HEK293 (cell line): ENCODE results near the gene HOXC5.

Experiments
- GLIS1 ChIP-seq: fragments of 450-650 bp; formaldehyde crosslinking; IDR thresholded peaks from 2 replicates; pipeline ENCODE4 v1.5.1; 2016; ENCODE audit warnings: missing biosample characterization, missing genetic modification characterization
- HOXA7 ChIP-seq: sonication (generic); formaldehyde crosslinking; IDR thresholded peaks from 2 replicates; pipeline ENCODE4 v1.8.1; 2022; ENCODE audit warnings: missing genetic modification reagents, borderline replicate concordance
- MYNN ChIP-seq: fragments of 450-650 bp; formaldehyde crosslinking; IDR thresholded peaks from 2 replicates; pipeline ENCODE4 v1.5.1; 2016; ENCODE audit warnings: missing biosample characterization, missing genetic modification characterization, borderline replicate concordance
- MZF1 ChIP-seq: fragments of 450-650 bp; formaldehyde crosslinking; IDR thresholded peaks from 2 replicates; pipeline ENCODE4 v1.5.1; 2017; ENCODE audit warnings: missing biosample characterization, missing genetic modification characterization, borderline replicate concordance
- OVOL3 ChIP-seq: fragments of 450-650 bp; formaldehyde crosslinking; IDR thresholded peaks from 2 replicates; pipeline ENCODE4 v1.5.1; 2016; ENCODE audit warnings: missing biosample characterization, missing genetic modification characterization
- REPIN1 ChIP-seq: fragments of 450-650 bp; formaldehyde crosslinking; IDR thresholded peaks from 2 replicates; pipeline ENCODE4 v1.5.1; 2017; ENCODE audit warnings: missing biosample characterization, missing genetic modification characterization, low read depth
- SALL2 ChIP-seq: fragments of 450-650 bp; formaldehyde crosslinking; IDR thresholded peaks from 2 replicates; pipeline ENCODE4 v1.5.0; 2017; ENCODE audit warnings: missing biosample characterization, mild to moderate bottlenecking, missing genetic modification characterization, borderline replicate concordance
- TRIM28 ChIP-seq: IDR thresholded peaks from 2 replicates; pipeline ENCODE4 v1.6.1; 2011; ENCODE audit warnings: low read length, control low read depth, borderline replicate concordance
- YY1 ChIP-seq: fragments of 450-650 bp; formaldehyde crosslinking; IDR thresholded peaks from 2 replicates; pipeline ENCODE4 v1.5.1; 2018; ENCODE audit warnings: missing biosample characterization, missing genetic modification characterization
- YY2 ChIP-seq: fragments of 450-650 bp; formaldehyde crosslinking; IDR thresholded peaks from 2 replicates; pipeline ENCODE4 v1.5.1; 2016; ENCODE audit warnings: missing biosample characterization, missing genetic modification characterization
- ZBTB21 ChIP-seq: fragments of 450-650 bp; formaldehyde crosslinking; IDR thresholded peaks from 2 replicates; pipeline ENCODE4 v1.5.1; 2017; ENCODE audit warnings: missing biosample characterization, missing genetic modification characterization
- ZEB2 ChIP-seq: fragments of 450-650 bp; formaldehyde crosslinking; IDR thresholded peaks from 2 replicates; pipeline ENCODE4 v1.5.1; 2016; ENCODE audit warnings: missing biosample characterization, missing genetic modification characterization
- ZNF132 ChIP-seq: fragments of 450-650 bp; formaldehyde crosslinking; IDR thresholded peaks from 2 replicates; pipeline ENCODE4 v1.5.1; 2017; ENCODE audit warnings: missing biosample characterization, missing genetic modification characterization, borderline replicate concordance
- ZNF155 ChIP-seq: fragments of 450-650 bp; formaldehyde crosslinking; IDR thresholded peaks from 2 replicates; pipeline ENCODE4 v1.5.1; 2016; ENCODE audit warnings: missing biosample characterization, missing genetic modification characterization
- ZNF169 ChIP-seq: fragments of 450-650 bp; formaldehyde crosslinking; IDR thresholded peaks from 2 replicates; pipeline ENCODE4 v1.5.1; 2016; ENCODE audit warnings: missing biosample characterization, missing genetic modification characterization
- ZNF266 ChIP-seq: fragments of 450-650 bp; formaldehyde crosslinking; IDR thresholded peaks from 2 replicates; pipeline ENCODE4 v1.5.1; 2016; ENCODE audit warnings: missing biosample characterization, missing genetic modification characterization, low read depth
- ZNF341 ChIP-seq: fragments of 450-650 bp; formaldehyde crosslinking; IDR thresholded peaks from 2 replicates; pipeline ENCODE4; 2016; ENCODE audit warnings: low read depth, missing biosample characterization, missing genetic modification characterization
- ZNF37A ChIP-seq: fragments of 450-650 bp; IDR thresholded peaks from 2 replicates; pipeline ENCODE4 v1.5.1; 2018; ENCODE audit warnings: missing biosample characterization, missing genetic modification characterization
- ZNF426 ChIP-seq: fragments of 450-650 bp; formaldehyde crosslinking; IDR thresholded peaks from 2 replicates; pipeline ENCODE4 v1.5.1; 2017; ENCODE audit warnings: missing biosample characterization, missing genetic modification characterization, mild to moderate bottlenecking, inconsistent platforms, moderate library complexity
- ZNF529 ChIP-seq: fragments of 450-650 bp; formaldehyde crosslinking; IDR thresholded peaks from 2 replicates; pipeline ENCODE4 v1.5.1; 2017; ENCODE audit warnings: missing genetic modification characterization, missing biosample characterization; ENCODE audit not compliant: insufficient replicate concordance
- ZNF610 ChIP-seq: fragments of 450-650 bp; formaldehyde crosslinking; IDR thresholded peaks from 2 replicates; pipeline ENCODE4 v1.5.1; 2016; ENCODE audit warnings: missing biosample characterization, missing genetic modification characterization, borderline replicate concordance
- ZNF623 ChIP-seq: fragments of 450-650 bp; formaldehyde crosslinking; IDR thresholded peaks from 2 replicates; pipeline ENCODE4 v1.5.1; 2016; ENCODE audit warnings: missing biosample characterization, missing genetic modification characterization
- ZNF677 ChIP-seq: fragments of 450-650 bp; IDR thresholded peaks from 2 replicates; pipeline ENCODE4 v1.5.0; 2018; ENCODE audit warnings: missing biosample characterization, mild to moderate bottlenecking, missing genetic modification characterization, moderate library complexity
- ZNF707 ChIP-seq: fragments of 450-650 bp; formaldehyde crosslinking; IDR thresholded peaks from 2 replicates; pipeline ENCODE4 v1.5.1; 2016; ENCODE audit warnings: missing biosample characterization, missing genetic modification characterization
- ZNF777 ChIP-seq: fragments of 450-650 bp; formaldehyde crosslinking; IDR thresholded peaks from 2 replicates; pipeline ENCODE4 v1.5.1; 2017; ENCODE audit warnings: missing biosample characterization, missing genetic modification characterization, borderline replicate concordance
- TF ChIP-seq, protein P1 (sequence below): fragments of 450-650 bp; formaldehyde crosslinking; conservative IDR thresholded peaks from 2 replicates; pipeline ENCODE4 v1.5.1; 2016; ENCODE audit warnings: low read depth, missing biosample characterization, missing genetic modification characterization
- TF ChIP-seq, protein P2 (sequence below): fragments of 450-650 bp; formaldehyde crosslinking; IDR thresholded peaks from 2 replicates; pipeline ENCODE4 v1.5.1; 2016; ENCODE audit warnings: missing biosample characterization, missing genetic modification characterization
- TF ChIP-seq, protein P3 (sequence below): fragments of 450-650 bp; formaldehyde crosslinking; IDR thresholded peaks from 2 replicates; pipeline ENCODE4 v1.5.1; 2017; ENCODE audit warnings: missing biosample characterization, missing genetic modification characterization
- TF ChIP-seq, protein P4 (sequence below): fragments of 450-650 bp; formaldehyde crosslinking; IDR thresholded peaks from 2 replicates; pipeline ENCODE4 v1.5.1; 2017; ENCODE audit warnings: missing biosample characterization, missing genetic modification characterization

Gene HOXC5

DNA sequence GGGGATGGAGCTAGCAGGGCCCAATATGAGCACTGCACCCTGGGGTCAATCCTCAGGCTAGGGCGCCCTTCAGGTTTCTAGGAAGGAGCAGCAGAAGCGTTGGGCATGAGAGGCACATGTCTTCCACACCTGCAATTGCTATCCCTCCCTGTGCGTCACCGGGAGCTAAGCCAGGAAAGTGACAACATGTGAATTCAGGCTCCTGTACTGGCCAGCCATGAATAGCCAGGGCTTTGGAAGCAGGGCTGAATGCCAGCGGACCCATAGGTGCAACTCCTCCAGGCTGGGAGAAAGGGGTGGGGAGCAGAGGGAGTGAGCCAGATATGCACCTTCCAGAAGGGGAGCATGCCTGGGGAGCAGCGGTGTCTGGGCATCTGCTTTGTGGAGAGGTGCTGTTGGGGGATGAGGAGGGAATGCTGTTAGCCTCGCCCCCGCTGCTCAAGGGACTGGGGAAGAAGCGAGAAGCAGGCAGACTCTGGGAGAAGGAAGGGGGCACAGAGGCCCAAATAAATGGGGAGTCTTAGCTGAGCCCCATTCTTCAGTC lies 6.1 kb downstream of the HOXC5 start (continued):
- TF ChIP-seq ZNF707 (tag by site-specific recombination) (no peak), ZNF610 (tag by site-specific recombination) (no peak), ZNF623 (tag by site-specific recombination) (no peak), ZNF155 (tag by site-specific recombination) (no peak), ZNF777 (tag by site-specific recombination) (no peak), REPIN1 (tag by site-specific recombination) (no peak), YY2 (tag by site-specific recombination) (0 out of 2 replicates have a peak, but pooled peaks have one; percentile 33), YY1 (tag by site-specific recombination) (no peak), ZNF529 (tag by site-specific recombination) (no peak), ZNF341 (tag by site-specific recombination) (peak; percentile 64), MYNN (tag by site-specific recombination) (no peak), GLIS1 (tag by site-specific recombination) (no peak), ZNF169 (tag by site-specific recombination) (no peak), ZNF677 (tag by site-specific recombination) (no peak), MZF1 (tag by site-specific recombination) (peak; percentile 73), ZNF266 (tag by site-specific recombination) (no peak), ZNF37A (tag by site-specific recombination) (no peak), ZBTB21 (no peak), ZNF132 (no peak), ZEB2 (tag by site-specific recombination) (peak; percentile 30; the same call in 1 of the 2 replicates), OVOL3 (tag by site-specific recombination) (no peak), ZNF426 (tag by site-specific recombination) (no peak), TRIM28 (no peak), HOXA7 (CRISPR knock-in tag) (no peak), SALL2 (no peak)
- TF ChIP-seq, protein P1, sequence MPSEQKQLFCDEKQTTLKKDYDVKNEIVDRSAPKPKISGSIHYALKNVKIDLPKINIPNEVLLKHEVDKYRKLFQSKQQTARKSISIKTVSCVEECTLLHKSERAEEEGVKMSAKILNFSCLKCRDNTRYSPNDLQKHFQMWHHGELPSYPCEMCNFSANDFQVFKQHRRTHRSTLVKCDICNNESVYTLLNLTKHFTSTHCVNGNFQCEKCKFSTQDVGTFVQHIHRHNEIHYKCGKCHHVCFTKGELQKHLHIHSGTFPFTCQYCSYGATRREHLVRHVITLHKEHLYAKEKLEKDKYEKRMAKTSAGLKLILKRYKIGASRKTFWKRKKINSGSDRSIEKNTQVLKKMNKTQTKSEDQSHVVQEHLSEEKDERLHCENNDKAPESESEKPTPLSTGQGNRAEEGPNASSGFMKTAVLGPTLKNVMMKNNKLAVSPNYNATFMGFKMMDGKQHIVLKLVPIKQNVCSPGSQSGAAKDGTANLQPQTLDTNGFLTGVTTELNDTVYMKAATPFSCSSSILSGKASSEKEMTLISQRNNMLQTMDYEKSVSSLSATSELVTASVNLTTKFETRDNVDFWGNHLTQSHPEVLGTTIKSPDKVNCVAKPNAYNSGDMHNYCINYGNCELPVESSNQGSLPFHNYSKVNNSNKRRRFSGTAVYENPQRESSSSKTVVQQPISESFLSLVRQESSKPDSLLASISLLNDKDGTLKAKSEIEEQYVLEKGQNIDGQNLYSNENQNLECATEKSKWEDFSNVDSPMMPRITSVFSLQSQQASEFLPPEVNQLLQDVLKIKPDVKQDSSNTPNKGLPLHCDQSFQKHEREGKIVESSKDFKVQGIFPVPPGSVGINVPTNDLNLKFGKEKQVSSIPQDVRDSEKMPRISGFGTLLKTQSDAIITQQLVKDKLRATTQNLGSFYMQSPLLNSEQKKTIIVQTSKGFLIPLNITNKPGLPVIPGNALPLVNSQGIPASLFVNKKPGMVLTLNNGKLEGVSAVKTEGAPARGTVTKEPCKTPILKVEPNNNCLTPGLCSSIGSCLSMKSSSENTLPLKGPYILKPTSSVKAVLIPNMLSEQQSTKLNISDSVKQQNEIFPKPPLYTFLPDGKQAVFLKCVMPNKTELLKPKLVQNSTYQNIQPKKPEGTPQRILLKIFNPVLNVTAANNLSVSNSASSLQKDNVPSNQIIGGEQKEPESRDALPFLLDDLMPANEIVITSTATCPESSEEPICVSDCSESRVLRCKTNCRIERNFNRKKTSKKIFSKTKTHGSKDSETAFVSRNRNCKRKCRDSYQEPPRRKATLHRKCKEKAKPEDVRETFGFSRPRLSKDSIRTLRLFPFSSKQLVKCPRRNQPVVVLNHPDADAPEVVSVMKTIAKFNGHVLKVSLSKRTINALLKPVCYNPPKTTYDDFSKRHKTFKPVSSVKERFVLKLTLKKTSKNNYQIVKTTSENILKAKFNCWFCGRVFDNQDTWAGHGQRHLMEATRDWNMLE (tag by site-specific recombination), result no peak
- TF ChIP-seq, protein P2, sequence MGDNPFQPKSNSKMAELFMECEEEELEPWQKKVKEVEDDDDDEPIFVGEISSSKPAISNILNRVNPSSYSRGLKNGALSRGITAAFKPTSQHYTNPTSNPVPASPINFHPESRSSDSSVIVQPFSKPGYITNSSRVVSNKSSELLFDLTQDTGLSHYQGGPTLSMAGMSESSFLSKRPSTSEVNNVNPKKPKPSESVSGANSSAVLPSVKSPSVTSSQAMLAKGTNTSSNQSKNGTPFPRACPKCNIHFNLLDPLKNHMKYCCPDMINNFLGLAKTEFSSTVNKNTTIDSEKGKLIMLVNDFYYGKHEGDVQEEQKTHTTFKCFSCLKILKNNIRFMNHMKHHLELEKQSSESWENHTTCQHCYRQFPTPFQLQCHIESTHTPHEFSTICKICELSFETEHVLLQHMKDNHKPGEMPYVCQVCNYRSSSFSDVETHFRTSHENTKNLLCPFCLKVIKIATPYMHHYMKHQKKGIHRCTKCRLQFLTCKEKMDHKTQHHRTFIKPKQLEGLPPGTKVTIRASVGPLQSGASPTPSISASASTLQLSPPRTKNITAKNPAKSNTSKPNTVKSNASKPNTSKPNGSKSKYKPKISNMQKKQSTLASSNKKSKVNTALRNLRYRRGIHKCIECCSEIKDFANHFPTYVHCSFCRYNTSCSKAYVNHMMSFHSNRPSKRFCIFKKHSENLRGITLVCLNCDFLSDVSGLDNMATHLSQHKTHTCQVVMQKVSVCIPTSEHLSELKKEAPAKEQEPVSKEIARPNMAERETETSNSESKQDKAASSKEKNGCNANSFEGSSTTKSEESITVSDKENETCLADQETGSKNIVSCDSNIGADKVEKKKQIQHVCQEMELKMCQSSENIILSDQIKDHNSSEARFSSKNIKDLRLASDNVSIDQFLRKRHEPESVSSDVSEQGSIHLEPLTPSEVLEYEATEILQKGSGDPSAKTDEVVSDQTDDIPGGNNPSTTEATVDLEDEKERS (tag by site-specific recombination), result no peak
- TF ChIP-seq, protein P3, sequence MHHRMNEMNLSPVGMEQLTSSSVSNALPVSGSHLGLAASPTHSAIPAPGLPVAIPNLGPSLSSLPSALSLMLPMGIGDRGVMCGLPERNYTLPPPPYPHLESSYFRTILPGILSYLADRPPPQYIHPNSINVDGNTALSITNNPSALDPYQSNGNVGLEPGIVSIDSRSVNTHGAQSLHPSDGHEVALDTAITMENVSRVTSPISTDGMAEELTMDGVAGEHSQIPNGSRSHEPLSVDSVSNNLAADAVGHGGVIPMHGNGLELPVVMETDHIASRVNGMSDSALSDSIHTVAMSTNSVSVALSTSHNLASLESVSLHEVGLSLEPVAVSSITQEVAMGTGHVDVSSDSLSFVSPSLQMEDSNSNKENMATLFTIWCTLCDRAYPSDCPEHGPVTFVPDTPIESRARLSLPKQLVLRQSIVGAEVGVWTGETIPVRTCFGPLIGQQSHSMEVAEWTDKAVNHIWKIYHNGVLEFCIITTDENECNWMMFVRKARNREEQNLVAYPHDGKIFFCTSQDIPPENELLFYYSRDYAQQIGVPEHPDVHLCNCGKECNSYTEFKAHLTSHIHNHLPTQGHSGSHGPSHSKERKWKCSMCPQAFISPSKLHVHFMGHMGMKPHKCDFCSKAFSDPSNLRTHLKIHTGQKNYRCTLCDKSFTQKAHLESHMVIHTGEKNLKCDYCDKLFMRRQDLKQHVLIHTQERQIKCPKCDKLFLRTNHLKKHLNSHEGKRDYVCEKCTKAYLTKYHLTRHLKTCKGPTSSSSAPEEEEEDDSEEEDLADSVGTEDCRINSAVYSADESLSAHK (tag by site-specific recombination), result no peak
- TF ChIP-seq, protein P4, sequence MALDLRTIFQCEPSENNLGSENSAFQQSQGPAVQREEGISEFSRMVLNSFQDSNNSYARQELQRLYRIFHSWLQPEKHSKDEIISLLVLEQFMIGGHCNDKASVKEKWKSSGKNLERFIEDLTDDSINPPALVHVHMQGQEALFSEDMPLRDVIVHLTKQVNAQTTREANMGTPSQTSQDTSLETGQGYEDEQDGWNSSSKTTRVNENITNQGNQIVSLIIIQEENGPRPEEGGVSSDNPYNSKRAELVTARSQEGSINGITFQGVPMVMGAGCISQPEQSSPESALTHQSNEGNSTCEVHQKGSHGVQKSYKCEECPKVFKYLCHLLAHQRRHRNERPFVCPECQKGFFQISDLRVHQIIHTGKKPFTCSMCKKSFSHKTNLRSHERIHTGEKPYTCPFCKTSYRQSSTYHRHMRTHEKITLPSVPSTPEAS (tag by site-specific recombination), result no peak
